H1 (cell line): Measurements from ENCODE around the gene VPS26B. TPM values are rescaled to one million over a fixed set of nuclear protein-coding genes. Genes with fewer than 3 reads are reported as not detected.

Source experiments
- ATF3 ChIP-seq: IDR thresholded peaks from 2 replicates; pipeline ENCODE4 v1.6.1; 2011; ENCODE audit warnings: low read depth, mild to moderate bottlenecking, low read length; ENCODE audit not compliant: insufficient read depth
- BCL11A ChIP-seq, 2 experiments: IDR thresholded peaks; one replicate each; pipeline ENCODE4 v1.6.1; 2011; ENCODE audit warnings: low read depth in 2 of 2, low read length in 2 of 2, mild to moderate bottlenecking in 2 of 2
- CHD1 ChIP-seq: IDR thresholded peaks from 2 replicates; pipeline ENCODE4 v1.6.1; 2012; ENCODE audit warnings: low read depth, low read length, improper control_type of control experiment
- CREB1 ChIP-seq: IDR thresholded peaks from 2 replicates; pipeline ENCODE4 v1.6.1; 2012; ENCODE audit warnings: inconsistent platforms
- EZH2 ChIP-seq: fragments of 200-600 bp; sonication (generic); IDR thresholded peaks from 2 replicates; pipeline ENCODE4 v1.7.1; 2012; ENCODE audit warnings: low read depth, mild to moderate bottlenecking, moderate library complexity, low read length, inconsistent platforms; ENCODE audit not compliant: severe bottlenecking
- PHF8 ChIP-seq: fragments of 200-600 bp; sonication (generic); conservative IDR thresholded peaks from 2 replicates; pipeline ENCODE4 v1.7.1; 2012; ENCODE audit warnings: low read depth, mild to moderate bottlenecking, inconsistent platforms, low read length, moderate library complexity
- SUZ12 ChIP-seq: fragments of 200-600 bp; sonication (generic); IDR thresholded peaks from 2 replicates; pipeline ENCODE4 v1.6.1; 2012; ENCODE audit warnings: mild to moderate bottlenecking, inconsistent platforms, low read length, moderate library complexity, mixed read lengths
- TBP ChIP-seq: IDR thresholded peaks from 2 replicates; pipeline ENCODE4 v1.6.1; 2011; ENCODE audit warnings: low read depth, low read length, improper control_type of control experiment
- TCF12 ChIP-seq: IDR thresholded peaks from 2 replicates; pipeline ENCODE4 v1.6.1; 2011; ENCODE audit warnings: low read depth, mild to moderate bottlenecking, low read length
- polyA plus RNA-seq, 7 experiments: library from polyadenylated mRNA; depleted of rRNA in 3 of 7; stranded (reverse) in 5 of 7; unstranded in 2 of 7; fragments of >200 nt in 5 of 7; fragments of 200-250 nt in 2 of 7; gene quantifications; 1 replicate in 5 of 7; 2 replicates in 1 of 7; 4 replicates in 1 of 7; pipeline versions ENCODE4 v1.2.1 to v1.2.3, GENCODE V29; 2011 to 2013; ENCODE audit warnings: missing spikeins in 2 of 7, mixed read lengths in 2 of 7
- total RNA-seq: library from RNA; stranded (reverse); fragmentation: NEBNext Ultra II Directional; extraction: Animal tissue kit (Norgen Biotek cat#: 25700); gene quantifications from 2 replicates; pipeline ENCODE4 v1.2.1, GENCODE V29; 2021

Gene VPS26B
- total and polyA plus RNA-seq, 2 of the 8 experiments (the other 6 are each of a cell fraction or from before 2014, with no cell fraction given) = 18.3 to 27.0 TPM

- TF ChIP-seq TBP (no peak), TCF12 (no peak), CREB1 (no peak), EZH2 (no peak), BCL11A (IDR thresholded peaks at IDR 0.05; ENCODE audit: low read depth in 2 of 2, low read length in 2 of 2) (no peak), PHF8 (no peak), CHD1 (no peak), ATF3 (no peak), SUZ12 (no peak)
Observed at GRCh38 chr11:134271978-134272377, 47.5 kb downstream of the VPS26B start (continued).
